ENCODE data around the gene NAA20. TPM values are rescaled to one million over a fixed set of nuclear protein-coding genes. Genes with fewer than 3 reads are reported as not detected.
A peak's percentile ranks its signal among the peaks of the same experiment; 100 is the strongest.

NAA20 gene
- polyA plus RNA-seq, 6 donors from 2014 or later, result 60.7 to 109 (median 69.2) TPM

GRCh38 chr20:20014659-20015058 is 2.5 kb upstream of the NAA20 start:
- Mint-ChIP-seq H3K27me3 (peaks cover 6 to 15% (median 8%) of the 10 kb centered on the region in 3 donors), H3K36me3 (no peaks in the 10 kb centered on the region), H3K27ac (no peak overlapping the region), H3K4me1 (peaks cover 20 to 25% (median 22%) of the 10 kb centered on the region in 3 donors), H3K4me3 (peak overlapping the region in 2 of 8 donors; percentile 35 to 62), H3K9me3 (no peaks in the 10 kb centered on the region)
- no peak for ATAC-seq (ENCODE audit: low read depth in 2 of 2)
- no peak for DNase-seq

- Mint-ChIP-seq H3K4me3 (peak overlapping the region; percentile 85 to 95 (median 91)), H3K27ac (peak overlapping the region; percentile 62 to 95 (median 88)), H3K9me3 (no peaks in the 10 kb centered on the region), H3K36me3 (no peaks in the 10 kb centered on the region), H3K4me1 (peaks cover 37 to 44% (median 38%) of the 10 kb centered on the region in 3 donors), H3K27me3 (no peaks in the 10 kb centered on the region)
- peak in 1 of 2 donors; percentile 15 for ATAC-seq (ENCODE audit: low read depth in 2 of 2)
- peak; percentile 9 for DNase-seq
These were observed 653 bp downstream of the NAA20 start for GRCh38 chr20:20017844-20018185.

- Mint-ChIP-seq H3K27ac (peak overlapping the region; percentile 53 to 95 (median 86)), H3K27me3 (no peaks in the 10 kb centered on the region), H3K4me3 (peak overlapping the region; percentile 29 to 95 (median 90)), H3K4me1 (peaks cover 37 to 44% (median 38%) of the 10 kb centered on the region in 3 donors), H3K36me3 (peaks cover 0 to under 1% of the 10 kb centered on the region in 2 donors), H3K9me3 (no peaks in the 10 kb centered on the region)
- ATAC-seq (ENCODE audit: low read depth in 2 of 2), result no peak
- no peak for DNase-seq
These were observed 1.2 kb downstream of the NAA20 start for GRCh38 chr20:20018366-20018765.

- ATAC-seq (ENCODE audit: low read depth in 2 of 2) (no peak), DNase-seq (no peak)
- Mint-ChIP-seq H3K27me3 (no peaks in the 10 kb centered on the region), H3K27ac (peak overlapping the region in 4 of 6 donors; percentile 62 to 94 (median 82)), H3K4me1 (peaks cover 37 to 44% (median 38%) of the 10 kb centered on the region in 3 donors), H3K4me3 (peak overlapping the region in 7 of 8 donors; percentile 38 to 95 (median 90)), H3K36me3 (peaks cover 0 to 8% of the 10 kb centered on the region in 2 donors), H3K9me3 (no peaks in the 10 kb centered on the region)
These were observed 2.0 kb downstream of the NAA20 start for GRCh38 chr20:20019123-20019522.

GRCh38 chr20:20020908-20021307 is 3.7 kb downstream of the NAA20 start:
- Mint-ChIP-seq H3K4me1 (peaks cover 37 to 44% (median 38%) of the 10 kb centered on the region in 3 donors), H3K27me3 (no peaks in the 10 kb centered on the region), H3K9me3 (no peaks in the 10 kb centered on the region), H3K4me3 (peak overlapping the region in 1 of 8 donors; percentile 59), H3K27ac (peak overlapping the region in 5 of 6 donors; percentile 30 to 89 (median 76)), H3K36me3 (peaks cover 0 to 11% of the 10 kb centered on the region in 2 donors)
- no peak for DNase-seq
- no peak for ATAC-seq (ENCODE audit: low read depth in 2 of 2)

GRCh38 chr20:20021835-20022234 is 4.7 kb downstream of the NAA20 start:
- peaks cover 0 to 11% of the 10 kb centered on the region in 2 donors for H3K36me3 Mint-ChIP-seq
- DNase-seq (no peak), ATAC-seq (ENCODE audit: low read depth in 2 of 2) (no peak)
- no peaks in the 10 kb centered on the region for H3K9me3 Mint-ChIP-seq
- H3K4me1 Mint-ChIP-seq, result peaks cover 36 to 42% (median 36%) of the 10 kb centered on the region in 3 donors
- H3K27me3 Mint-ChIP-seq, result no peaks in the 10 kb centered on the region
- H3K27ac Mint-ChIP-seq, result peak overlapping the region in 5 of 6 donors; percentile 43 to 96 (median 71)
- peak overlapping the region in 1 of 8 donors; percentile 47 for H3K4me3 Mint-ChIP-seq

- H3K4me1 Mint-ChIP-seq, result peaks cover 32 to 39% (median 33%) of the 10 kb centered on the region in 3 donors
- H3K9me3 Mint-ChIP-seq, result no peaks in the 10 kb centered on the region
- H3K4me3 Mint-ChIP-seq, result no peak overlapping the region
- H3K36me3 Mint-ChIP-seq, result peaks cover 0 to 11% of the 10 kb centered on the region in 2 donors
- H3K27ac Mint-ChIP-seq, result no peak overlapping the region
- DNase-seq (no peak), ATAC-seq (ENCODE audit: low read depth in 2 of 2) (no peak)
- H3K27me3 Mint-ChIP-seq, result no peaks in the 10 kb centered on the region
These were observed 5.3 kb downstream of the NAA20 start for GRCh38 chr20:20022498-20022897.

- Mint-ChIP-seq H3K27me3 (no peaks in the 10 kb centered on the region), H3K4me3 (no peak overlapping the region), H3K4me1 (peaks cover 23 to 33% (median 25%) of the 10 kb centered on the region in 3 donors), H3K36me3 (peaks cover 4 to 13% of the 10 kb centered on the region in 2 donors), H3K9me3 (no peaks in the 10 kb centered on the region), H3K27ac (no peak overlapping the region)
- no peak for DNase-seq
- no peak for ATAC-seq (ENCODE audit: low read depth in 2 of 2)
These were observed 6.2 kb downstream of the NAA20 start for GRCh38 chr20:20023395-20023794.

- Mint-ChIP-seq H3K9me3 (no peaks in the 10 kb centered on the region), H3K4me1 (peaks cover 12 to 20% (median 16%) of the 10 kb centered on the region in 3 donors), H3K4me3 (no peak overlapping the region), H3K36me3 (peaks cover 9 to 17% of the 10 kb centered on the region in 2 donors), H3K27ac (peak overlapping the region in 2 of 6 donors; percentile 66 to 73), H3K27me3 (no peaks in the 10 kb centered on the region)
- ATAC-seq (ENCODE audit: low read depth in 2 of 2) (no peak), DNase-seq (no peak)
These were observed 7.8 kb downstream of the NAA20 start for GRCh38 chr20:20024942-20025341.

GRCh38 chr20:20027284-20027683 is 10.1 kb downstream of the NAA20 start:
- no peaks in the 10 kb centered on the region for H3K27me3 Mint-ChIP-seq

GRCh38 chr20:20031790-20032189 is 14.6 kb downstream of the NAA20 start:
- ATAC-seq (ENCODE audit: low read depth in 2 of 2), result no peak
- H3K27me3 Mint-ChIP-seq, result no peaks in the 10 kb centered on the region
- H3K4me3 Mint-ChIP-seq, result no peak overlapping the region
- no peak for DNase-seq
- no peaks in the 10 kb centered on the region for H3K9me3 Mint-ChIP-seq
- peaks cover 11 to 13% of the 10 kb centered on the region in 2 donors for H3K36me3 Mint-ChIP-seq
- peaks cover 0 to under 1% (median 0%) of the 10 kb centered on the region in 3 donors for H3K4me1 Mint-ChIP-seq
- peak overlapping the region in 1 of 6 donors; percentile 30 for H3K27ac Mint-ChIP-seq

More at GRCh38 chr20:20027284-20027683, 10.1 kb downstream of the NAA20 start:
- H3K4me1 Mint-ChIP-seq, result no peaks in the 10 kb centered on the region
- no peaks in the 10 kb centered on the region for H3K9me3 Mint-ChIP-seq
- H3K27ac Mint-ChIP-seq, result no peak overlapping the region
- H3K36me3 Mint-ChIP-seq, result peaks cover 9 to 17% of the 10 kb centered on the region in 2 donors
- ATAC-seq (ENCODE audit: low read depth in 2 of 2) (no peak), DNase-seq (no peak)
- no peak overlapping the region for H3K4me3 Mint-ChIP-seq

- no peak for DNase-seq
- no peak for ATAC-seq (ENCODE audit: low read depth in 2 of 2)
- H3K9me3 Mint-ChIP-seq, result no peaks in the 10 kb centered on the region
- no peak overlapping the region for H3K4me3 Mint-ChIP-seq
- H3K27me3 Mint-ChIP-seq, result no peaks in the 10 kb centered on the region
- no peak overlapping the region for H3K27ac Mint-ChIP-seq
- H3K36me3 Mint-ChIP-seq, result peaks cover 13% of the 10 kb centered on the region in 2 donors
- peaks cover 0 to 4% (median 0%) of the 10 kb centered on the region in 3 donors for H3K4me1 Mint-ChIP-seq
These were observed 17.3 kb downstream of the NAA20 start for GRCh38 chr20:20034486-20034885.

- DNase-seq (no peak), ATAC-seq (ENCODE audit: low read depth in 2 of 2) (no peak)
- H3K36me3 Mint-ChIP-seq, result peaks cover 20 to 23% of the 10 kb centered on the region in 2 donors
- H3K27ac Mint-ChIP-seq, result peak overlapping the region in 3 of 6 donors; percentile 2 to 75 (median 28)
- H3K9me3 Mint-ChIP-seq, result no peaks in the 10 kb centered on the region
- no peaks in the 10 kb centered on the region for H3K27me3 Mint-ChIP-seq
- H3K4me1 Mint-ChIP-seq, result peaks cover 0 to 4% (median 0%) of the 10 kb centered on the region in 3 donors
- no peak overlapping the region for H3K4me3 Mint-ChIP-seq
These were observed 19.6 kb downstream of the NAA20 start for GRCh38 chr20:20036756-20037155.

GRCh38 chr20:20037960-20038359 is 20.8 kb downstream of the NAA20 start:
- H3K9me3 Mint-ChIP-seq, result no peaks in the 10 kb centered on the region
- H3K27ac Mint-ChIP-seq, result no peak overlapping the region

More at GRCh38 chr20:20037960-20038359, 20.8 kb downstream of the NAA20 start:
- DNase-seq (no peak), ATAC-seq (ENCODE audit: low read depth in 2 of 2) (no peak)
- peaks cover 0 to 4% (median 0%) of the 10 kb centered on the region in 3 donors for H3K4me1 Mint-ChIP-seq
- H3K27me3 Mint-ChIP-seq, result no peaks in the 10 kb centered on the region
- peaks cover 21 to 24% of the 10 kb centered on the region in 2 donors for H3K36me3 Mint-ChIP-seq
- H3K4me3 Mint-ChIP-seq, result no peak overlapping the region

Measured in naive B cell (primary cell).